Activated CD8-positive, alpha-beta memory T cell treated with anti-CD3 and anti-CD28 coated beads for 24 hours (primary cell): ENCODE data around the gene TOB1.
A peak's percentile ranks its signal among the peaks of the same experiment; 100 is the strongest.

Experiments
- DNase-seq: peaks from one replicate; pipeline ENCODE4 v3.0.0-alpha.2; 2020

Gene TOB1

GRCh38 chr17:50830994-50831393 lies 35.2 kb downstream of the TOB1 start:
- no peak for DNase-seq

GRCh38 chr17:50830352-50830751 lies 35.8 kb downstream of the TOB1 start:
- DNase-seq = no peak

- no peak for DNase-seq
These were observed 36.8 kb downstream of the TOB1 start for GRCh38 chr17:50829332-50829731.

GRCh38 chr17:50828508-50829170 lies 37.5 kb downstream of the TOB1 start:
- no peak for DNase-seq

- DNase-seq = no peak
These were observed 41.0 kb downstream of the TOB1 start for GRCh38 chr17:50825188-50825587.

GRCh38 chr17:50824429-50824828 lies 41.7 kb downstream of the TOB1 start:
- DNase-seq = no peak

- no peak for DNase-seq
These were observed 43.6 kb downstream of the TOB1 start for GRCh38 chr17:50822550-50822949.

- no peak for DNase-seq
These were observed 45.5 kb downstream of the TOB1 start for GRCh38 chr17:50820651-50821050.

- DNase-seq = no peak
These were observed 47.1 kb downstream of the TOB1 start for GRCh38 chr17:50818921-50819657.

GRCh38 chr17:50818261-50818660 lies 47.9 kb downstream of the TOB1 start:
- DNase-seq = no peak

GRCh38 chr17:50817838-50818237 lies 48.3 kb downstream of the TOB1 start:
- no peak for DNase-seq

GRCh38 chr17:50816771-50817751 lies 49.1 kb downstream of the TOB1 start:
- DNase-seq = peak; percentile 83

GRCh38 chr17:50816271-50816670 lies 49.9 kb downstream of the TOB1 start:
- no peak for DNase-seq

GRCh38 chr17:50815400-50815799 lies 50.8 kb downstream of the TOB1 start:
- no peak for DNase-seq

GRCh38 chr17:50813583-50813982 lies 52.6 kb downstream of the TOB1 start:
- no peak for DNase-seq
